ENCODE measurements around the gene LTBP3.
A peak's percentile ranks its signal among the peaks of the same experiment; 100 is the strongest.

Gene LTBP3

GRCh38 chr11:65592858-65593517, 34.8 kb upstream of the LTBP3 start:
- ChIA-PET CTCF (interaction anchor here (0.9 to 24.8 kb wide), 12 partner anchors 7 to 241 kb away, joined by 3 to 351 read pairs (median 6); partner anchors contain the start of genes EHBP1L1, FAM89B, KCNK7 and MAP3K11), POLR2A (no interaction called here)
- TF ChIP-seq, protein P1, sequence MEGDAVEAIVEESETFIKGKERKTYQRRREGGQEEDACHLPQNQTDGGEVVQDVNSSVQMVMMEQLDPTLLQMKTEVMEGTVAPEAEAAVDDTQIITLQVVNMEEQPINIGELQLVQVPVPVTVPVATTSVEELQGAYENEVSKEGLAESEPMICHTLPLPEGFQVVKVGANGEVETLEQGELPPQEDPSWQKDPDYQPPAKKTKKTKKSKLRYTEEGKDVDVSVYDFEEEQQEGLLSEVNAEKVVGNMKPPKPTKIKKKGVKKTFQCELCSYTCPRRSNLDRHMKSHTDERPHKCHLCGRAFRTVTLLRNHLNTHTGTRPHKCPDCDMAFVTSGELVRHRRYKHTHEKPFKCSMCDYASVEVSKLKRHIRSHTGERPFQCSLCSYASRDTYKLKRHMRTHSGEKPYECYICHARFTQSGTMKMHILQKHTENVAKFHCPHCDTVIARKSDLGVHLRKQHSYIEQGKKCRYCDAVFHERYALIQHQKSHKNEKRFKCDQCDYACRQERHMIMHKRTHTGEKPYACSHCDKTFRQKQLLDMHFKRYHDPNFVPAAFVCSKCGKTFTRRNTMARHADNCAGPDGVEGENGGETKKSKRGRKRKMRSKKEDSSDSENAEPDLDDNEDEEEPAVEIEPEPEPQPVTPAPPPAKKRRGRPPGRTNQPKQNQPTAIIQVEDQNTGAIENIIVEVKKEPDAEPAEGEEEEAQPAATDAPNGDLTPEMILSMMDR (IDR thresholded peaks at IDR 0.05; ENCODE audit: control extremely low read depth, extremely low read depth, low read depth, missing control alignments) = no peak
- DNase-seq (ENCODE audit: extremely low spot score) = no peak

GRCh38 chr11:65591939-65592857, 34.0 kb upstream of the LTBP3 start:
- POLR2A ChIA-PET = no interaction called here
- CTCF ChIA-PET = interaction anchor here (1.0 to 24.8 kb wide), 8 partner anchors 7 to 177 kb away, joined by 3 to 351 read pairs (median 39); partner anchors contain the start of genes EHBP1L1, FAM89B, KCNK7 and MAP3K11
- no peak for DNase-seq (ENCODE audit: extremely low spot score)
- TF ChIP-seq, protein P1 (IDR thresholded peaks at IDR 0.05; ENCODE audit: control extremely low read depth, extremely low read depth, low read depth, missing control alignments) = no peak

GRCh38 chr11:65590240-65590738, 32.1 kb upstream of the LTBP3 start:
- CTCF ChIA-PET = interaction anchor here (1.0 to 22.1 kb wide), 6 partner anchors 13 to 49 kb away, joined by 3 to 351 read pairs (median 56); partner anchors contain the start of genes EHBP1L1, FAM89B, KCNK7 and MAP3K11

GRCh38 chr11:65589444-65590239, 31.5 kb upstream of the LTBP3 start:
- ChIA-PET POLR2A (no interaction called here), CTCF (interaction anchor here (1.0 to 22.1 kb wide), 7 partner anchors 13 to 301 kb away, joined by 3 to 351 read pairs (median 54); partner anchors contain the start of genes CCDC85B, EHBP1L1, FAM89B and KCNK7)
- TF ChIP-seq, protein P1 (IDR thresholded peaks at IDR 0.05; ENCODE audit: control extremely low read depth, extremely low read depth, low read depth, missing control alignments) = no peak
- DNase-seq (ENCODE audit: extremely low spot score) = peak; percentile 79

More at GRCh38 chr11:65590240-65590738, 32.1 kb upstream of the LTBP3 start:
- TF ChIP-seq, protein P1 (IDR thresholded peaks at IDR 0.05; ENCODE audit: control extremely low read depth, extremely low read depth, low read depth, missing control alignments) = no peak
- POLR2A ChIA-PET = no interaction called here
- no peak for DNase-seq (ENCODE audit: extremely low spot score)

- DNase-seq (ENCODE audit: extremely low spot score) = peak; percentile 95
- ChIA-PET CTCF (interaction anchor here (0.6 to 22.1 kb wide), 17 partner anchors 8 to 302 kb away, joined by 3 to 351 read pairs (median 5); partner anchors contain the start of genes CCDC85B, EHBP1L1, FAM89B and KCNK7), POLR2A (interaction anchor here (0.6 to 1.4 kb wide), 12 partner anchors 10 to 270 kb away, joined by 3 to 9 read pairs (median 4); partner anchors contain the start of genes EHBP1L1, FAM89B, SIPA1 and ZNRD2)
- TF ChIP-seq, protein P1 (IDR thresholded peaks at IDR 0.05; ENCODE audit: control extremely low read depth, extremely low read depth, low read depth, missing control alignments) = peak; percentile 72
These were observed 30.3 kb upstream of the LTBP3 start for GRCh38 chr11:65588199-65589054.
